Thymus (tissue), 11 donors: Measurements from ENCODE around the gene USP21. TPM values are rescaled to one million over a fixed set of nuclear protein-coding genes. Genes with fewer than 3 reads are reported as not detected.

ENCODE experiments used
- DNase-seq, 9 donors: peaks; one replicate each; pipeline ENCODE4 v3.0.0-alpha.2; 2013; ENCODE audit warnings: low spot score in 9 of 9, low read depth in 6 of 9, missing footprints in 1 of 9
- H3K27ac ChIP-seq, 2 donors: one replicate each; pipeline ENCODE4 v1.5.1; 2013; ENCODE audit warnings: control low read depth in 1 of 2, low read depth in 1 of 2, low read length in 1 of 2, mild to moderate bottlenecking in 1 of 2, moderate library complexity in 1 of 2
- H3K27me3 ChIP-seq, 2 donors: one replicate each; pipeline ENCODE4 v1.5.1; 2013; ENCODE audit warnings: low read length in 1 of 2; ENCODE audit not compliant: control insufficient read depth in 2 of 2, insufficient read depth in 1 of 2
- H3K36me3 ChIP-seq, 2 donors: one replicate each; pipeline ENCODE4 v1.5.1; 2013; ENCODE audit warnings: low read length in 1 of 2, mild to moderate bottlenecking in 1 of 2, moderate library complexity in 1 of 2; ENCODE audit not compliant: control insufficient read depth in 2 of 2, insufficient read depth in 2 of 2
- H3K4me1 ChIP-seq, 2 donors: one replicate each; pipeline ENCODE4 v1.5.1; 2013; ENCODE audit warnings: low read length in 2 of 2; ENCODE audit not compliant: control insufficient read depth in 2 of 2, insufficient read depth in 2 of 2
- H3K4me3 ChIP-seq, 2 donors: one replicate each; pipeline ENCODE4 v1.5.1; 2013; ENCODE audit warnings: low read length in 2 of 2, control low read depth in 1 of 2, mild to moderate bottlenecking in 1 of 2
- H3K9me3 ChIP-seq, 2 donors: one replicate each; pipeline ENCODE4 v1.5.1; 2013; ENCODE audit warnings: low read length in 1 of 2, mild to moderate bottlenecking in 1 of 2; ENCODE audit not compliant: control insufficient read depth in 2 of 2, insufficient read depth in 1 of 2
- WGBS: extraction: QIAGEN DNeasy Blood & Tissue Kit; methylation state at CpG from one replicate; pipeline ENCODE4 v1.1.7; 2013; 5-methylcytosine and 5-hydroxymethylcytosine counted together
- polyA plus RNA-seq: library from polyadenylated mRNA; stranded (reverse); fragments of 200-250 nt; gene quantifications from one replicate; pipeline ENCODE4 v1.2.3, GENCODE V29; 2013
- total RNA-seq: library from RNA; stranded (reverse); fragments of 120-200 nt; gene quantifications from one replicate; pipeline ENCODE4 v1.2.4, GENCODE V29; 2013
- donor health status: healthy.

The USP21 gene
- total and polyA plus RNA-seq, 2 donors: 10.0 to 23.4 TPM

DNA sequence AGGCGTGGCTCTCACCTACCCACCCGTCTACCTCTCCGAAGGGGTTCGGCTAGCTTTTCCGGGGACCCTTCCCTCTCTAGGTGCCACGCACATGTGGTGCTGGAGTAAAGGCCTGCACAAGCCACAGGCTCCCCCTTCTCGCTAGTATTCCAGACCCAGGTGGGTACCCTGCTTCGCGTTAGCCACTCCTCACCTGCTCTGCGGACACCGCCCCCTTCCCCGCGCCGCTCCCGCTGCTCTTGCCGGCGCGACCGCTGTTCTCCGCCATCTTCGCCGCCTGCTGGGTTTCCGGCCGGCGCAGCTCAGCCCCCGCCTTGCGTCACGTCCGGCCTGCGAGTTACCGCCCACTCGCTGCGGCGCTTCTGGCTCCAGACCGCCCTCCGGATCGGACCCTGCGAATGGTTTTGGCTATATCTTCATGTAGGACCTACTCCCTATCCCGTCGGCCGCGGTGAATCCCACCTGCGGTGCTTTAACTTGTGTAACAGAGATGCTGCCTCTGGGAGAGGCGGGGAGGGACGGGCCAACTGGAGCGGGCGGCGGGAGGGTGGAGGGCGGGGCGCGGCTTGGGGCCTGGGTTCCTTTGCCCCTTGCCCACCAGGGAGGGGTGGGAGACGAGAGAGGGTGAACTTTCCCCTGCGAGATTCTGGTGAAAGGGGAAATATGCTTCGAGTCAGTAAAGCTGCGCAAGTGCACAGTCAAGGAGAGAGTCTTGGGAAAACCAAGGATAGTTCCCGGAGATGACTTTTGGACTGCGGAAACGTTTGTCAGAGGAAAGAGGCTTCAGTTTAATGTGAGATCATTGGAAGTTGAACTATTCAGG is 41.3 kb upstream of the USP21 start, which contains the start of the genes NIT1 and PFDN2:
TSS of gene NIT1 (plus strand) at position 347 of the 823 bp plus-strand sequence. CDS start at position 419, 72 bp downstream.
TSS of gene PFDN2 (minus strand) at position 279 of the 823 bp plus-strand sequence. CDS start at position 268, 11 bp downstream.
- Histone ChIP-seq H3K27me3 (no peaks in the 10 kb centered on the region), H3K4me1 (peaks cover 23 to 34% of the 10 kb centered on the region in 2 donors), H3K27ac (peak within 1 kb of the TSS; percentile 84 to 92), H3K4me3 (peak within 1 kb of the TSS; percentile 80 to 87), H3K9me3 (no peaks in the 10 kb centered on the region), H3K36me3 (peaks cover 28 to 34% of the 10 kb centered on the region in 2 donors)
- WGBS: under 1% methylated on average over 58 of the region's 58 CpGs
- DNase-seq: peak; percentile 68 to 90 (median 78)

DNA sequence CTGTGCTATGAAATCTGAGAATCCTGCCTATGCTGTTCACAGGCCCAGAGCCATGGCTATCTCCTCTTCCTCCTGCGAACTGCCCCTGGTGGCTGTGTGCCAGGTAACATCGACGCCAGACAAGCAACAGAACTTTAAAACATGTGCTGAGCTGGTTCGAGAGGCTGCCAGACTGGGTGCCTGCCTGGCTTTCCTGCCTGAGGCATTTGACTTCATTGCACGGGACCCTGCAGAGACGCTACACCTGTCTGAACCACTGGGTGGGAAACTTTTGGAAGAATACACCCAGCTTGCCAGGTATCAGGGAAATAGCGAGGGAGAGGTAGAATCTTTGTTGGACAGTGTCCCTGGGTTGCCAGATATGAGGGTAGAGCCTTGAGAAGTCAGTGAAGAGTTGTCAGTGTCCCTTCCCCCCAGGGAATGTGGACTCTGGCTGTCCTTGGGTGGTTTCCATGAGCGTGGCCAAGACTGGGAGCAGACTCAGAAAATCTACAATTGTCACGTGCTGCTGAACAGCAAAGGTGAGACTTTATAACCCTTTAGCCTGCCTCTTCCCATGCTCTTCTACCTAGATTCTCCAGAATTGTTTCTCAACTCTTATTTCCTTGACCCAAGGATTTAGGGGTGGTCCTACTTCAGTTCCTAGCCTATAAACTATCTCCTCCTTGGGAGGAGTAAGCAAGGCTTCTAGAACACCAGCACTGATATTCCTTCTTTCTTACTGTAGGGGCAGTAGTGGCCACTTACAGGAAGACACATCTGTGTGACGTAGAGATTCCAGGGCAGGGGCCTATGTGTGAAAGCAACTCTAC is 40.0 kb upstream of the USP21 start:
- Histone ChIP-seq H3K4me3 (peak overlapping the region in 1 of 2 donors; percentile 87), H3K9me3 (no peaks in the 10 kb centered on the region), H3K27ac (peak overlapping the region; percentile 33 to 92), H3K27me3 (no peaks in the 10 kb centered on the region), H3K36me3 (peaks cover 41 to 44% of the 10 kb centered on the region in 2 donors), H3K4me1 (peaks cover 23 to 34% of the 10 kb centered on the region in 2 donors)
- WGBS: 84% methylated on average over 10 of the region's 10 CpGs
- peak in 2 of 9 donors; percentile 25 to 52 for DNase-seq

DNA sequence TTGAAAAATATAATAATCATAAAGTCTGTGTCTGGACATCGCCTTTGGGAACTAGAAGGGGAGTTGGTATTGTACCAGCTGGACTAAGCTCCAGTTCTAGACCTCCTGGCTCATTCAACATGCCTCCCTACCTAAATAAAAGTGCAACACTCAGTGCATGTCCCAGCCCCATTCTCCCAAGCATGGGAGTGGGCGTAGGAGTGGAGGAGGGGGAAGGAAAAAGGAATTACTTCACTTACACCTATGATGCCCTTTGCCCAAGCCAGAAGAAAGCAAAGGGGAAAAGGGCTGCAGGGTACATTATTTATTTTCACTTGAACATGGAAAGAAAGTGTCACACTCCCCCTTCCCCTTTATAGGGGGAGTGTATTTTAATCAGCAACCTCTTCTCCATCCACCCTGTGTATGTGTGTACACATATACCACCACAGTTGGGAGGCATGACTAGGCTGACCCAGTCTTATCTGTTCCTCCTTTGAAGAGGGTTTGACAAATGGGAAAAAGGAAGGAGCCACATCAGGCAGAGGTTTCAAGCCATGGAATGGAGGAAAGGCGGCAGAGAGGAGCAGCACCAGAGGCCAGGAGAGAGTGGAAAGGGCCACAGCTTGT is 38.2 kb upstream of the USP21 start:
- no peak overlapping the region for H3K27ac ChIP-seq
- no peaks in the 10 kb centered on the region for H3K9me3 ChIP-seq
- peaks cover 23 to 30% of the 10 kb centered on the region in 2 donors for H3K4me1 ChIP-seq
- H3K36me3 ChIP-seq: peaks cover 53 to 61% of the 10 kb centered on the region in 2 donors
- H3K4me3 ChIP-seq: no peak overlapping the region
- no peak for DNase-seq
- H3K27me3 ChIP-seq: no peaks in the 10 kb centered on the region
- WGBS: 95% methylated on average over 3 of the region's 3 CpGs

DNA sequence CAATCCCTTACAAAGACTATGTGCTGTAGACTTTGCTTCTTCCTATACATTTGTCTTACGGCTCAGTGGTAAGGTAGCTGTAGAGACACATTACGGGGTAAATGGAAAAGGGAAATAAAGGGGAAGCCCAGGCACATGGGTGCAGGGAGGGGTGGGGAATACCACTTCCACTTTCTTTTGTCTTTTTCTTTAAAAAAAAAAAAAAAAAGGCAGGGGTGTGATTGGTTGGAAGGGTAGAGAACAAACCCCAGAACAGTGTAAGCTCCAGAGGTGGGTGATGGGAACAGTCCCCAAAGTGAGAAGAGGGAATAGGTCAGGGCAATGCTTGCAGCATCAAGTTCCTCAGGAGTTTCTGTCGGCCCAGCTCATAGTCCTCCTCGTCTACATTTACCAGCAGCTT is 37.5 kb upstream of the USP21 start:
- H3K36me3 ChIP-seq: peaks cover 53 to 66% of the 10 kb centered on the region in 2 donors
- no peaks in the 10 kb centered on the region for H3K9me3 ChIP-seq
- DNase-seq: no peak
- H3K4me3 ChIP-seq: no peak overlapping the region
- peaks cover 19 to 23% of the 10 kb centered on the region in 2 donors for H3K4me1 ChIP-seq
- H3K27me3 ChIP-seq: no peaks in the 10 kb centered on the region
- H3K27ac ChIP-seq: peak overlapping the region in 1 of 2 donors; percentile 32
- 87% methylated on average over 4 of the region's 4 CpGs for WGBS

DNA sequence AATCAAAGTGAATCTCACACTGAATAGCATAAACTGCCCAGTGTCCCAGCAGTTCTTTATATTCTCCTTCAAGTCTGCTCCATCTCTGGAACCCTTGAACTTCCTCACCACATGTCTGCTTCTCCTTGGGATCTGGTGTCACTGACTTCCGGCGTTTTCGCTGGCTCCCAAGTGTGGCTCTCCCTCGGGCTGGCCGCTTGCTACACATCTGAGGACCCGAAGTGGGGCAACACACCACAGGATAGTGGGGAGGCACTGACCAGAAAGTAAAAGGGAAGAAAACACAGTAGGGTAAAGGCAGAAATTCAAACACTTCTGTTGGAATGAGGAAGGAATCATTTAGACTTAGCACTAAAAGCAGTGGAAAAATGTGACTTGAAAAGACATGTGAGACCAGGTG is 36.3 kb upstream of the USP21 start:
- Histone ChIP-seq H3K27ac (no peak overlapping the region), H3K4me3 (no peak overlapping the region), H3K27me3 (no peaks in the 10 kb centered on the region), H3K9me3 (no peaks in the 10 kb centered on the region), H3K36me3 (peaks cover 58 to 77% of the 10 kb centered on the region in 2 donors), H3K4me1 (peaks cover 16 to 21% of the 10 kb centered on the region in 2 donors)
- WGBS: 97% methylated on average over 6 of the region's 6 CpGs
- no peak for DNase-seq

DNA sequence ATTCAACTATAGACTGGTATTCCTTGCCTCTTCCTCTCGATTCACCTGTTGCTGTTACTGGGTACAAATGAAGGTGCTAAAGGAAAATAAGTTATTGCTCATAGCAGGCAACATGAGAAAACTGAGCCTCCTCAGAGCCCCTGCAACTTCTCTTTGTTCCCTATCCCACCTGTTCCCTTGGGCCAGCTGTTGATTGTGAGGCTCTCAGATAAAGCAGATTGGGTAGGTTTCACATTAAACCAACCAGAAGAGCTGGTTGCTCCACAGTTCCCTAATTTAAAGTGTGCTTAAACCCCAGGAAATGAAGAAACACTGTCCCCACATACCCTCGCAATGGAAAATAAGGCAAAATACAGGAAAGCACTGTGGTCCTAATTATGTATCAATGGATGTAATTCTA is 31.7 kb upstream of the USP21 start:
- no peak overlapping the region for H3K27ac ChIP-seq
- no peak overlapping the region for H3K4me3 ChIP-seq
- H3K27me3 ChIP-seq: no peaks in the 10 kb centered on the region
- peaks cover 17 to 21% of the 10 kb centered on the region in 2 donors for H3K4me1 ChIP-seq
- 95% methylated on average over 2 of the region's 2 CpGs for WGBS
- DNase-seq: no peak
- no peaks in the 10 kb centered on the region for H3K9me3 ChIP-seq
- peaks cover 32 to 72% of the 10 kb centered on the region in 2 donors for H3K36me3 ChIP-seq

DNA sequence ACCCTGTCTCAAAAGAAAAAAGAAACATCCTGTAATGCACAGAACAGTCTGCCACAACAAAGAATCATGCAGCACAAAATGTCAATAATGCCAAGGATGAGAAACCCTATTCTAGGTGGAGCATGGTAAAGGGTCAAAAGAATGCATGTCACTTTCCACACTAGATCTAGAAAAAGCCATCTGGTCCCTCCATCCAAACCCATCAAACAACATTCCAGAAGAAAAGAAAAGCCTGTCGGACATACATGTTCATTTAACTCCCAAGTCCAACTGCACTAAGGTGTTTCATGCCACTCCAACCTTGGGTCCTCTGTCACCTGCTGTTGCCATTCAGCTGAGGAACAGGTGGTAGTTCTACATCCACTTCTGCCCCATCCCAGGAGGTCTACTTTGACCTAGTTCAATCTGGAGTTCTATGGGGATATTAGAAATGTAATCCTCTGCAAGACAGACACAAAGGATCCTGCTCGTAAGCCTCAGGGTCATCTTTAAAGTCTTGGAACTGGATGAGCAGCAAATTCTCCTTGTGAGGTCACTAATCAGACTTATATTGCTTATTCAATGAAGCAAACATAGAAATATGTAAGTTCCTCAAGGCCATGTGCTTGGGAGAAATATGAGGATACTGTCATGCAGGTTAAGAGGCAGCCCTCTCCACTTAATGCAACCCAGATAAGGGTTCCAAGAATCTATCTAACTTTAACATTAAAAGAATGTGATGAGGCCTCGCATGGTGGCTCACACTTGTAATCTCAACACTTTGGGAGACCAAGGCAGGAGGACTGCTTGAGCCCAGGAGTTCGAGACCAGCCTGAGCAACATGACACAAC is 30.5 kb upstream of the USP21 start:
- no peak overlapping the region for H3K4me3 ChIP-seq
- H3K9me3 ChIP-seq: no peaks in the 10 kb centered on the region
- 97% methylated on average over 4 of the region's 4 CpGs for WGBS
- DNase-seq: peak in 1 of 9 donors; percentile 11
- no peaks in the 10 kb centered on the region for H3K27me3 ChIP-seq
- peaks cover 21 to 64% of the 10 kb centered on the region in 2 donors for H3K36me3 ChIP-seq
- no peak overlapping the region for H3K27ac ChIP-seq
- peaks cover 23 to 27% of the 10 kb centered on the region in 2 donors for H3K4me1 ChIP-seq

DNA sequence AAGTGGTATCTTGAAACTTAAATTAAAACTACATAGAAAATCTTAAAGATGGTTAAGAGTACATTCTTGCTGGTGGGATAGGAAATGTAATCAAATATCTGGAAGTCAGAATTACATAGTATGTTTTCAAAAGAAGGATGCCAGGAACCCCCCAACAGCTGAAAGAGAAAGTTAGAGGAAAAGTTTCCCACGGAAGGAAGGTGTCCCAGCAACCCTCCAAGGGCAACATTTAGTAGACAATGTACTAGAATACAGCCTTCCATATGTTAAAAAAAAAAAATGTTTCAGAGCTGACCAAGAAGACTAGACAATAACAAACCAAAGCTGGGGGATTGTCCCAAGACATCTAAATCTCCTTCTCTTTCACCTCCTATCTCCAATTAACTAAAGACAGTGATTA is 29.0 kb upstream of the USP21 start:
- peaks cover 23 to 30% of the 10 kb centered on the region in 2 donors for H3K4me1 ChIP-seq
- 90% methylated on average over 1 of the region's 1 CpG for WGBS
- no peaks in the 10 kb centered on the region for H3K9me3 ChIP-seq
- no peak for DNase-seq
- peaks cover 8 to 49% of the 10 kb centered on the region in 2 donors for H3K36me3 ChIP-seq
- H3K27ac ChIP-seq: no peak overlapping the region
- no peak overlapping the region for H3K4me3 ChIP-seq
- no peaks in the 10 kb centered on the region for H3K27me3 ChIP-seq
